ENCODE measurements around the gene ASGR2.
"Not testable (repeated sequence)": the region's sequence is repeated elsewhere in the genome, so short reads cannot be mapped to it uniquely, and the experiment has no call there.

Gene ASGR2

GRCh38 chr17:7122381-7122780, 7.8 kb upstream of the ASGR2 start:
- ATAC-seq: no peak
- no peak for TF ChIP-seq TOX (CRISPR knock-in tag; IDR thresholded peaks at IDR 0.05; ENCODE audit: borderline replicate concordance)
- TF ChIP-seq ZFP30 (CRISPR knock-in tag; IDR thresholded peaks at IDR 0.05): no peak
- TF ChIP-seq ESRRG (CRISPR knock-in tag; IDR thresholded peaks at IDR 0.05): no peak
- no peak for TF ChIP-seq BACH2 (CRISPR knock-in tag; IDR thresholded peaks at IDR 0.05; ENCODE audit: borderline replicate concordance)
- no peak for TF ChIP-seq ZC3H10 (CRISPR knock-in tag; IDR thresholded peaks at IDR 0.05)
- no peak for TF ChIP-seq TSHZ2 (CRISPR knock-in tag; IDR thresholded peaks at IDR 0.05)
- TF ChIP-seq CSDC2 (CRISPR knock-in tag; IDR thresholded peaks at IDR 0.05): no peak
- TF ChIP-seq POU6F1 (CRISPR knock-in tag; IDR thresholded peaks at IDR 0.05; ENCODE audit: borderline replicate concordance, low read depth): no peak
- no peak for TF ChIP-seq ZNF70 (CRISPR knock-in tag; IDR thresholded peaks at IDR 0.05)
- no peak for TF ChIP-seq PPARA (CRISPR knock-in tag; IDR thresholded peaks at IDR 0.05; ENCODE audit: borderline replicate concordance)
- TF ChIP-seq ZFP3 (CRISPR knock-in tag; IDR thresholded peaks at IDR 0.05): no peak
- TF ChIP-seq SNAI2 (CRISPR knock-in tag; IDR thresholded peaks at IDR 0.05): no peak
- TF ChIP-seq ZNF565 (CRISPR knock-in tag; conservative IDR thresholded peaks at IDR 0.05; ENCODE audit: low read depth): no peak
- TF ChIP-seq OSR1 (CRISPR knock-in tag; IDR thresholded peaks at IDR 0.05): no peak
- TF ChIP-seq TCF4 (CRISPR knock-in tag; IDR thresholded peaks at IDR 0.05; ENCODE audit: borderline replicate concordance): no peak

GRCh38 chr17:7120635-7121034, 6.0 kb upstream of the ASGR2 start:
- not testable (repeated sequence) for ATAC-seq

DNA sequence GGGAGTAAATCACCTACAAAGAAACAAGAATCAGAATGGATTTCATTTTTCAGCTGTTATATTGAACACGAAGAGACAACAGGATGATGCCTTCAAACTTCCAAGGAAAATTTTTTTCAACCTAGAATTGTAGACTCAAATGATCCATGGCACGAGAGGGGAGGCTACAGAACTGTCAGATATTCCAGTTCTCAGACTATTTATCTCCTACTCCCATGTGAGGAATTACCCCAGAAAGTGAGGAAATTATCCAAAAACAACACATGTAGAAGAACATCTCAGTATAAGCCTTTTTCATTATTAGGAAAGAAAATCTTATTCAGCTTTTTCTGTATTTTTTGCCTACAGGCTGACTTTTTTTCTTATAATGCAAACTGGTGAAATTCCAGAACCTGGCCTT, 5.5 kb upstream of the ASGR2 start:
- TF ChIP-seq PATZ1 (CRISPR knock-in tag; IDR thresholded peaks at IDR 0.05; ENCODE audit: borderline replicate concordance): no peak
- TF ChIP-seq RARB (CRISPR knock-in tag; IDR thresholded peaks at IDR 0.05): no peak
- no peak for TF ChIP-seq TCF4 (CRISPR knock-in tag; IDR thresholded peaks at IDR 0.05; ENCODE audit: borderline replicate concordance)
- ATAC-seq: no peak

GRCh38 chr17:7119314-7119713, 4.7 kb upstream of the ASGR2 start:
- TF ChIP-seq OSR1 (CRISPR knock-in tag; IDR thresholded peaks at IDR 0.05) (no peak), CREB5 (CRISPR knock-in tag; IDR thresholded peaks at IDR 0.05; ENCODE audit: low read depth) (no peak), RARB (CRISPR knock-in tag; IDR thresholded peaks at IDR 0.05) (no peak), TSHZ2 (CRISPR knock-in tag; IDR thresholded peaks at IDR 0.05) (no peak), ZNF70 (CRISPR knock-in tag; IDR thresholded peaks at IDR 0.05) (no peak)
- TF ChIP-seq, protein P1, sequence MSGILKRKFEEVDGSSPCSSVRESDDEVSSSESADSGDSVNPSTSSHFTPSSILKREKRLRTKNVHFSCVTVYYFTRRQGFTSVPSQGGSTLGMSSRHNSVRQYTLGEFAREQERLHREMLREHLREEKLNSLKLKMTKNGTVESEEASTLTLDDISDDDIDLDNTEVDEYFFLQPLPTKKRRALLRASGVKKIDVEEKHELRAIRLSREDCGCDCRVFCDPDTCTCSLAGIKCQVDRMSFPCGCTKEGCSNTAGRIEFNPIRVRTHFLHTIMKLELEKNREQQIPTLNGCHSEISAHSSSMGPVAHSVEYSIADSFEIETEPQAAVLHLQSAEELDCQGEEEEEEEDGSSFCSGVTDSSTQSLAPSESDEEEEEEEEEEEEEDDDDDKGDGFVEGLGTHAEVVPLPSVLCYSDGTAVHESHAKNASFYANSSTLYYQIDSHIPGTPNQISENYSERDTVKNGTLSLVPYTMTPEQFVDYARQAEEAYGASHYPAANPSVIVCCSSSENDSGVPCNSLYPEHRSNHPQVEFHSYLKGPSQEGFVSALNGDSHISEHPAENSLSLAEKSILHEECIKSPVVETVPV (CRISPR knock-in tag; IDR thresholded peaks at IDR 0.05): no peak
- no peak for ATAC-seq
